Neutrophil (primary cell): Measurements from ENCODE around the gene LMF1.

Experiments
- H3K27ac ChIP-seq: fragments of 200-600 bp; sonication (generic); 2 replicates; pipeline ENCODE4 v1.5.1; 2016; ENCODE audit warnings: mild to moderate bottlenecking, moderate library complexity
- H3K27me3 ChIP-seq: fragments of 200-600 bp; sonication (generic); 2 replicates; pipeline ENCODE4 v1.6.0; 2016; ENCODE audit warnings: mild to moderate bottlenecking
- H3K36me3 ChIP-seq: fragments of 200-600 bp; sonication (generic); 2 replicates; pipeline ENCODE4 v1.5.1; 2017
- H3K4me1 ChIP-seq, 2 experiments: fragments of 200-600 bp in 1 of 2; sonication (generic) in 1 of 2; 1 replicate in 1 of 2; 2 replicates in 1 of 2; pipeline versions ENCODE4 v1.5.1 to v1.6.1; 2013 to 2016; ENCODE audit warnings: low read depth in 1 of 2, low read length in 1 of 2, mild to moderate bottlenecking in 1 of 2, moderate library complexity in 1 of 2; ENCODE audit not compliant: control insufficient read depth in 1 of 2, insufficient read depth in 1 of 2
- H3K4me3 ChIP-seq, 2 experiments: fragments of 200-600 bp in 1 of 2; sonication (generic) in 1 of 2; 1 replicate in 1 of 2; 2 replicates in 1 of 2; pipeline ENCODE4 v1.5.1; 2013 to 2016; ENCODE audit warnings: low read depth in 1 of 2, low read length in 1 of 2, mild to moderate bottlenecking in 1 of 2, moderate library complexity in 1 of 2
- H3K9me3 ChIP-seq: fragments of 200-600 bp; sonication (generic); 2 replicates; pipeline ENCODE4 v1.5.1; 2016
- CTCF ChIP-seq: fragments of 200-600 bp; sonication (generic); IDR thresholded peaks from 2 replicates; pipeline ENCODE4 v1.5.1; 2016; ENCODE audit warnings: antibody characterized with exemption

LMF1 gene

GRCh38 chr16:986411-986810 is 15.6 kb upstream of the LMF1 start:
- Histone ChIP-seq H3K9me3 (no peaks in the 10 kb centered on the region), H3K27me3 (peaks cover 69% of the 10 kb centered on the region)

DNA sequence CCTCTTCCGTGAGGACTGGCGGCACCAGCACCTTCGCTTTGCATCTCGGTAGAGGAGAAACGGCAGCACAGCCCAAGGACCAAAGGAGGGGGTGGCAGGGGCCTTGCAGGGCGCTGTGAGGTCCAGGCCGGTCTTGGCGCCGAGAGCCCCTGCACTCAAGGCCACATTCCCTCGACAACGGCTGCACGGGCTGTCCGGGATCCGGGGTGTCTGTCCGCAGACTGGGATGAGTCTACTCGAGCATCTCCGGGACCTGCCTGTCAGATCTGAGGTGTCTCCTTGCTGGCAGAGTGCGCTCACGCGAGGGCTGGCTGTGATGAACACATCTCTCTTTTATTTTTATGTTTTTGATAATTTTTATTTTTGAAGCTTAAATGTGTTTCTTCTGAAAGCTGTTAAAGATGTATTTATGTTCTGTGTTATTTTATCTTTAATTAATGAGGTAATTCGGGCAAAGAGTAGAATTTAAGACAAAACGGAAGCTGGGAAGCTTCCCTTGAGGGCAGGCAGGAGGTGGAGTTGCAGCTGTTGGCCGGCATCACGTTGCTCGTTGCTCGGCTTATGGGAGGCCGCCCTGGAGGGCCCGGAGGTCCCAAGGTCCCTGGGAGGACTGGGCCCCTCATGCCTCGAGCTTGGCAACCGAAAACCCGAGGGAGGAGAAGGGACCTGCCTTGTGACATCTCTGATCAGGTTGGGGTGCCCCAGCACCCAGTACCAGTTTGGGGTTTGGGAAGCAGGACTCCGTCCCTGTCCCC is 15.0 kb upstream of the LMF1 start:
- H3K27ac ChIP-seq = no peak overlapping the region
- H3K4me1 ChIP-seq = peaks cover 0 to 6% of the 10 kb centered on the region in 2 experiments
- H3K36me3 ChIP-seq = no peaks in the 10 kb centered on the region
- no peaks in the 10 kb centered on the region for H3K9me3 ChIP-seq
- H3K4me3 ChIP-seq = no peak overlapping the region
- TF ChIP-seq CTCF = no peak
- H3K27me3 ChIP-seq = peaks cover 75% of the 10 kb centered on the region

More at GRCh38 chr16:986411-986810, 15.6 kb upstream of the LMF1 start:
- no peak overlapping the region for H3K4me3 ChIP-seq
- TF ChIP-seq CTCF = no peak
- no peak overlapping the region for H3K27ac ChIP-seq
- no peaks in the 10 kb centered on the region for H3K4me1 ChIP-seq
- H3K36me3 ChIP-seq = no peaks in the 10 kb centered on the region

GRCh38 chr16:984736-985636 is 14.2 kb upstream of the LMF1 start:
- H3K9me3 ChIP-seq = no peaks in the 10 kb centered on the region
- H3K27ac ChIP-seq = no peak overlapping the region

GRCh38 chr16:984121-984694 is 13.4 kb upstream of the LMF1 start:
- H3K36me3 ChIP-seq = no peaks in the 10 kb centered on the region
- no peaks in the 10 kb centered on the region for H3K9me3 ChIP-seq
- no peak overlapping the region for H3K4me3 ChIP-seq
- H3K27ac ChIP-seq = no peak overlapping the region
- peaks cover 0 to 8% of the 10 kb centered on the region in 2 experiments for H3K4me1 ChIP-seq
- peaks cover 83% of the 10 kb centered on the region for H3K27me3 ChIP-seq
- no peak for TF ChIP-seq CTCF

More at GRCh38 chr16:984736-985636, 14.2 kb upstream of the LMF1 start:
- Histone ChIP-seq H3K27me3 (peaks cover 83% of the 10 kb centered on the region), H3K4me1 (peaks cover 0 to 8% of the 10 kb centered on the region in 2 experiments), H3K36me3 (no peaks in the 10 kb centered on the region), H3K4me3 (no peak overlapping the region)
- no peak for TF ChIP-seq CTCF
